Measurements from ENCODE around the gene PSMB5. TPM values are rescaled to one million over a fixed set of nuclear protein-coding genes. Genes with fewer than 3 reads are reported as not detected.

PSMB5 gene
- total and polyA plus RNA-seq, 7 experiments from 2014 or later, result 19.2 to 74.2 (median 37.4) TPM

DNA sequence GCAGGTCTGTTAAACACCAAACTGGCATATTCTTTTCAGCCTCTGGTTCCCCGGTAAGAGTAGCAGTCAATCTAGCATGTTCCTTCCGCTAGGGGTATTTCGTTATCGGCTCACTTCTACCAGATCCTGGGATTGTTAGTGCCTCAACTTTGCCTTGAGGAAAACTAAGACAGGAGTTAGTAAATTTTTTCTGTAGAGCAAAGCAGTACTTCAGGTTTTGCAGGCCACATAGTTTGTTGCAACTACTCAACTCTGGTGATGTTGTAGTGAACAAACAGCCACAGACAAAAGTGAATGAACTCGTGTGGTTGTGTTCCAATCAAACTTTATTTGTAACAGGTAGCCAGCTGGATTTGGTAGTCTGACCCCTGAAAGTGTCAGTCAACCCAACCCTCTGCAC lies 28.9 kb upstream of the PSMB5 start:
- Mint-ChIP-seq H3K27ac (peak overlapping the region in 5 of 9 donors; percentile 16 to 83 (median 28)), H3K27me3 (no peaks in the 10 kb centered on the region)

DNA sequence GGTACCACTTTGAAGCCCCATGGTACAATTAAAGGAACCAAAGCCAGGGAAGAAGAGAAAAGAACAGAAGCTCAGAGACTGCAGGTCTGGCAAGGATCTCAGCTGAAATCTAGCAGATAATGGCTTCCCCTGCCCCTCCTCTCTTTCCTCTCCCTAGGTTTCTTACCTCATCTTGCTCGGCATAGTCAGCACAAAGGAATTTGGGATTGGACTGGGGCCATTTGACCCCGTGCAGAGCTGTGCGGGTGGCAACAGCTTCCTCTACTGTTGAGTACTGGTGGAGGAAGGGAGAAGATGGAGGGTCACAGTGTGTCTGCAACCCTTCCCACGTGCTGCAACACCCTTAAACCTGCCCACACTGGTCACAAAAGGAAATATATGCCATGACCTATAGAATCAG lies 27.3 kb upstream of the PSMB5 start:
- ATAC-seq (no peak), DNase-seq (no peak)
- H3K4me1 Mint-ChIP-seq, result peaks cover 7 to 19% (median 11%) of the 10 kb centered on the region in 7 donors
- peaks cover 0 to 1% (median 0%) of the 10 kb centered on the region in 5 donors for H3K27me3 Mint-ChIP-seq
- H3K4me3 ChIP-seq (ENCODE audit: low read length), result no peak overlapping the region
- no peaks in the 10 kb centered on the region for H3K27me3 ChIP-seq (ENCODE audit: control insufficient read depth in 2 of 2, insufficient read depth in 2 of 2, low read length in 2 of 2)
- peaks cover 0 to under 1% of the 10 kb centered on the region in 2 donors for H3K4me1 ChIP-seq (ENCODE audit: control insufficient read depth in 2 of 2, insufficient read depth in 2 of 2, low read length in 2 of 2)
- peaks cover 0 to 2% (median 0%) of the 10 kb centered on the region in 11 donors for H3K9me3 Mint-ChIP-seq
- H3K27ac ChIP-seq (ENCODE audit: low read depth, low read length), result no peak overlapping the region
- peaks cover 4 to 48% (median 30%) of the 10 kb centered on the region in 5 donors for H3K36me3 Mint-ChIP-seq
- CTCF ChIA-PET, result interaction anchor here (1.1 to 12.2 kb wide), 7 partner anchors 9 to 492 kb away, joined by 3 to 264 read pairs (median 4); partner anchors contain the start of gene AJUBA
- POLR2A ChIA-PET, result interaction anchor here (0.6 to 2.4 kb wide), 8 partner anchors 33 to 492 kb away, joined by 3 to 7 read pairs (median 3); partner anchors contain the start of genes ACIN1 and C14orf119
- no peaks in the 10 kb centered on the region for H3K9me3 ChIP-seq (ENCODE audit: control insufficient read depth in 2 of 3, low read length in 3 of 3)
- no peak overlapping the region for H3K4me3 Mint-ChIP-seq
- H3K27ac Mint-ChIP-seq, result peak overlapping the region in 2 of 9 donors; percentile 51 to 62
- peaks cover 41 to 82% (median 44%) of the 10 kb centered on the region in 3 experiments for H3K36me3 ChIP-seq (ENCODE audit: control insufficient read depth in 2 of 3, insufficient read depth in 3 of 3, low read length in 3 of 3)
- intact Hi-C loops (cut with micrococcal nuclease), result no loop called here

More for the DNA sequence above, 28.9 kb upstream of the PSMB5 start:
- ATAC-seq, result no peak
- peaks cover 51 to 95% (median 51%) of the 10 kb centered on the region in 3 experiments for H3K36me3 ChIP-seq (ENCODE audit: control insufficient read depth in 2 of 3, insufficient read depth in 3 of 3, low read length in 3 of 3)
- POLR2A ChIA-PET, result interaction anchor here (1.5 to 1.9 kb wide), 3 partner anchors 13 to 77 kb away, joined by 3 to 4 read pairs (median 4); no protein-coding TSS in a partner anchor
- H3K4me1 ChIP-seq (ENCODE audit: control insufficient read depth in 2 of 2, insufficient read depth in 2 of 2, low read length in 2 of 2), result peaks cover 0 to 2% of the 10 kb centered on the region in 2 donors
- no peaks in the 10 kb centered on the region for H3K27me3 ChIP-seq (ENCODE audit: control insufficient read depth in 2 of 2, insufficient read depth in 2 of 2, low read length in 2 of 2)
- Mint-ChIP-seq H3K36me3 (peaks cover 4 to 48% (median 26%) of the 10 kb centered on the region in 5 donors), H3K4me3 (no peak overlapping the region), H3K9me3 (peaks cover 0 to 2% (median 0%) of the 10 kb centered on the region in 11 donors), H3K4me1 (peaks cover 4 to 18% (median 9%) of the 10 kb centered on the region in 7 donors)
- DNase-seq, result no peak
- intact Hi-C loops (cut with micrococcal nuclease), result no loop called here
- H3K4me3 ChIP-seq (ENCODE audit: low read length), result no peak overlapping the region
- H3K27ac ChIP-seq (ENCODE audit: low read depth, low read length), result no peak overlapping the region
- H3K9me3 ChIP-seq (ENCODE audit: control insufficient read depth in 2 of 3, low read length in 3 of 3), result no peaks in the 10 kb centered on the region
- CTCF ChIA-PET, result interaction anchor here (0.7 to 12.2 kb wide), 5 partner anchors 41 to 91 kb away, joined by 3 to 264 read pairs (median 21); partner anchors contain the start of gene AJUBA

DNA sequence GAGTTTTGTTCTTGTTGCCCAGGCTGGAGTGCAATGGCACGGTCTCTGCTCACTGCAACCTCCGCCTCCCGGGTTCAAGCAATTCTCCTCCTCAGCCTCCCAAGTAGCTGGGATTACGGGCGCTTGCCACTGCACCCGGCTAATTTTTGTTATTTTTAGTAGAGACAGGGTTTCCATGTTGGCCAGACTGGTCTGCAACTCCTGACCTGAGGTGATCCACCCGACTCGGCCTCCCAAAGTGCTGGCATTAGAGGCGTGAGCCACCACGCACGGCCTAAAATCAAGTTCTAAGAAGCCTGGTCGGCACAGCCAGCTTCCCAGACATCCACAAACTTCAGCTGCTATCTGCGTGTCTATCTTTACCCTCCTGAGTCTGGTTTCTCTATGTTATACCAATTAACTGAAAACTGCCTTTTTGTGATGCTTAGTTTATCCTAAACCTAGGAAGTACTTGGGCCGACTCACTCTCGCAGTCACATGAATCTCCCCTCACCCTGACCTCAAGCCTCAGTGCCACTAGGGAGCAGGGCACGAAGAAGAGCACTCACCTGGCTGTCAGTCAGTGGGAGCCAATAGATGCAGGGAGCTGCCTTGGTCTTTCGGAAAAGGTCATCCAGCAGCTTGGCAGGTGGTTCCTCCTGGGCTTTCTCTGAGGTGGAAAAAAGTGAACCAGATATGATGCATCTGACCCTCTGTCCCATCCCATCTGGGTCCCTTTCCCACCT lies 26.0 kb upstream of the PSMB5 start:
- Histone ChIP-seq H3K36me3 (ENCODE audit: control insufficient read depth in 2 of 3, insufficient read depth in 3 of 3, low read length in 3 of 3) (peaks cover 35 to 69% (median 38%) of the 10 kb centered on the region in 3 experiments), H3K4me1 (ENCODE audit: control insufficient read depth in 2 of 2, insufficient read depth in 2 of 2, low read length in 2 of 2) (peaks cover 7 to 9% of the 10 kb centered on the region in 2 donors), H3K4me3 (ENCODE audit: low read length) (no peak overlapping the region), H3K9me3 (ENCODE audit: control insufficient read depth in 2 of 3, low read length in 3 of 3) (no peaks in the 10 kb centered on the region), H3K27ac (ENCODE audit: low read depth, low read length) (no peak overlapping the region), H3K27me3 (ENCODE audit: control insufficient read depth in 2 of 2, insufficient read depth in 2 of 2, low read length in 2 of 2) (no peaks in the 10 kb centered on the region)
- POLR2A ChIA-PET, result interaction anchor here (0.6 to 6.5 kb wide), 6 partner anchors 8 to 75 kb away, joined by 3 to 76 read pairs (median 4); partner anchors contain the start of genes ACIN1, AJUBA and C14orf119
- DNase-seq, result no peak
- no peak overlapping the region for H3K27ac Mint-ChIP-seq
- peak overlapping the region in 1 of 10 donors; percentile 47 for H3K4me3 Mint-ChIP-seq
- ATAC-seq, result no peak
- peaks cover 0 to 2% (median 0%) of the 10 kb centered on the region in 11 donors for H3K9me3 Mint-ChIP-seq
- CTCF ChIA-PET, result interaction anchor here (0.6 to 12.2 kb wide), 10 partner anchors 8 to 365 kb away, joined by 3 to 264 read pairs (median 4); partner anchors contain the start of gene AJUBA
- H3K36me3 Mint-ChIP-seq, result peaks cover 4 to 38% (median 26%) of the 10 kb centered on the region in 5 donors
- peaks cover 0 to 8% (median 0%) of the 10 kb centered on the region in 5 donors for H3K27me3 Mint-ChIP-seq
- intact Hi-C loops (cut with micrococcal nuclease), result no loop called here
- peaks cover 15 to 20% (median 19%) of the 10 kb centered on the region in 7 donors for H3K4me1 Mint-ChIP-seq

DNA sequence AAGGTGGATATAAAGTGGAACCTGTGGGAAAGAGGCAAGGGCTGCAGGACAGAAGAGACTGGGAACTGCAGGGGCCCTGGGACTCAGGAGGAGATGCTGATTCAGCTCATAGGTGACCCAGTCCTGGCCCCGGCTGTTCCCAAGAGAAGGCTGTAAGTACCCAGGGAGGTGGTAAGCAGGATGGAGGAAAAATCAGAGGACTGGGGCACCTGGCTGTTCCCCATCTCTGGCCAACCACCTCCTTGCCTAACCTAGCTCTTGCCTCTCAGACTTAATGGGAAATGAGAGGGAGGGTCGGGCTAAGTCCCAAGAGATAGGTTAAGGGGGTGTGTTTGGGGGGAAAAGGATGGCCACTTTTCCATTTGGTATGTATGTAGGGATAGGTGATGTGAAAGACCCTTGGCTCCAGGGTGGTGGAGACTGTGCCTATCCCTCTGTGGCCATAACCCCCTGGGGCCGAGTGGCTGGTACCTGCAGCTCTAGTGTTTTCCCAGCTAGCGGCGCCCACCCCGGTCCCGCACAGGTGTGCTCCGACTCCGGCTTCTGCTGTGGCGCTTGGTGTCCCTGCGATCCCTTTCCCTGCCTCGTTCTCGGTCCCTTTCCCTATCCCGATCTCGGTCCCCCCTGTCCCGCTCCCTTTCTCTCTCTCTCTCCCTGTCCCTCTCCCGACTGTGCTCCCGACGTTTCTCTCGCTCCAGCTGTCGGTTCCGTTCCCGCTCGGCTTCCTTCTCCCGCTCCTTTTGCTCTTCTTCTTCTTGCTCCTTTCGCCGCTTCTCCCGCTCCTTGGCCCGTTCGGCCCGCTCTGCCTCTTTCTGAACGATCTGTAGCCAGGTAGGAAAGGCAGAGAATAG lies 24.2 kb upstream of the PSMB5 start:
- CTCF ChIA-PET, result interaction anchor here (0.6 to 12.2 kb wide), 19 partner anchors 10 to 502 kb away, joined by 3 to 264 read pairs (median 4); partner anchors contain the start of genes AJUBA and RBM23
- Mint-ChIP-seq H3K36me3 (peaks cover 4 to 30% (median 23%) of the 10 kb centered on the region in 5 donors), H3K27me3 (peaks cover 0 to 8% (median 0%) of the 10 kb centered on the region in 5 donors), H3K4me3 (peak overlapping the region in 5 of 10 donors; percentile 3 to 56 (median 36)), H3K27ac (peak overlapping the region in 5 of 9 donors; percentile 34 to 72 (median 43)), H3K4me1 (peaks cover 13 to 20% (median 17%) of the 10 kb centered on the region in 7 donors), H3K9me3 (peaks cover 0 to 2% (median 0%) of the 10 kb centered on the region in 11 donors)
- Histone ChIP-seq H3K27ac (ENCODE audit: low read depth, low read length) (no peak overlapping the region), H3K9me3 (ENCODE audit: control insufficient read depth in 2 of 3, low read length in 3 of 3) (no peaks in the 10 kb centered on the region), H3K36me3 (ENCODE audit: control insufficient read depth in 2 of 3, insufficient read depth in 3 of 3, low read length in 3 of 3) (peaks cover 25 to 51% (median 26%) of the 10 kb centered on the region in 3 experiments), H3K27me3 (ENCODE audit: control insufficient read depth in 2 of 2, insufficient read depth in 2 of 2, low read length in 2 of 2) (no peaks in the 10 kb centered on the region), H3K4me1 (ENCODE audit: control insufficient read depth in 2 of 2, insufficient read depth in 2 of 2, low read length in 2 of 2) (peaks cover 7 to 9% of the 10 kb centered on the region in 2 donors), H3K4me3 (ENCODE audit: low read length) (no peak overlapping the region)
- POLR2A ChIA-PET, result interaction anchor here (1.0 to 6.5 kb wide), 7 partner anchors 10 to 103 kb away, joined by 3 to 76 read pairs (median 5); partner anchors contain the start of gene AJUBA
- ATAC-seq, result no peak
- no peak for DNase-seq
- intact Hi-C loops (cut with micrococcal nuclease), result loop anchor here (1.0 to 10.0 kb wide), 10 partner anchors 24 to 502 kb away; partner anchors contain the start of gene MRPL52 (in 1 of the 2)

DNA sequence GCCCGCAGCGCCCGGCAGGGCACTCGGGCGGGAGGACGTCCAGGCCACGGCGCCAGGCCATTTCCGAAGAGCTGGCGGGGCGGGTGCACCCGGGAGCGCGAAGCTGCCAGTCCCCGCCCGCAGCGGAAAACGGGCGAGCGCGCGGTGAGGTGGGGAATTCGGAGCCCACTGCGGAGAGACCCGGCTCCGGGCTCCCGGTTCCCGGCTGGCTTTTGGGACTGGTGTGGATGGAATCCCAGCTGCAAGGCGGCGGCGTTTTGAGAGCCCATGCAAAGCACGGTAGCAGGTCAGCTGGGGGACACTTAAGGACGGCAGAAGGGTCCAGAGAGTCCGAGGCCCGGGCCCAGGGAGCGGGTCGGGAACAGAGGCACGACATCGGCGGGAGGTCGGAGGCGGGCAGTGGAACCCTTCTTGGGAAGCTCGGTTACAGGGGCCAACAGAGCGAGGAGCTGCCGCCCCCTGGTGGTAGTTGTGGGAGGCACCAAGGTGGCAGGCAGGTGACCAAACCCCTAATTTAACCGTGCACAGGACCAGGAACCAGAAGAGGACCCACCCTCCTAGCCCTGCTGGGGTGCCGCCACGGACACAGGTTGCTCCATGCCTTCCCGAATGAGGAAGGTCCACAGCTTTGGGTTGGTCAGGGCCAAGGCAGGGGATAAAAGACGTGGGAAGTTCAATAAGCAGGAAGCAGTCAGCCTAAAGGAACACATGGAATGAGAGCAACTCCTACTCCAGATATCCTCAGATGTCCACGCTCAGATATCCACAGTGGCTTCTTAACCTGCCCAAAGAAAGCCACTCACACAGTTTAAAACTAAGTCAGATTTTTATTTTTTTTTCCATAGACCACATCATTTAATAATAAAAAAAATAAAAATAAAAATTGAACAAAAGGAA lies 23.3 kb upstream of the PSMB5 start:
- intact Hi-C loops (cut with micrococcal nuclease), result loop anchor here (1.0 to 10.0 kb wide), 11 partner anchors 23 to 501 kb away; partner anchors contain the start of genes MRPL52 (in 1 of the 2) and PRMT5 (in 1 of the 2)
- Histone ChIP-seq H3K36me3 (ENCODE audit: control insufficient read depth in 2 of 3, insufficient read depth in 3 of 3, low read length in 3 of 3) (peaks cover 17 to 42% (median 17%) of the 10 kb centered on the region in 3 experiments), H3K4me3 (ENCODE audit: low read length) (peak overlapping the region; percentile 67), H3K27me3 (ENCODE audit: control insufficient read depth in 2 of 2, insufficient read depth in 2 of 2, low read length in 2 of 2) (no peaks in the 10 kb centered on the region), H3K4me1 (ENCODE audit: control insufficient read depth in 2 of 2, insufficient read depth in 2 of 2, low read length in 2 of 2) (peaks cover 7 to 9% of the 10 kb centered on the region in 2 donors), H3K9me3 (ENCODE audit: control insufficient read depth in 2 of 3, low read length in 3 of 3) (no peaks in the 10 kb centered on the region), H3K27ac (ENCODE audit: low read depth, low read length) (peak overlapping the region; percentile 49)
- Mint-ChIP-seq H3K4me1 (peaks cover 13 to 20% (median 17%) of the 10 kb centered on the region in 7 donors), H3K4me3 (peak overlapping the region; percentile 78 to 91 (median 87)), H3K27ac (peak overlapping the region in 7 of 9 donors; percentile 23 to 85 (median 58)), H3K36me3 (peaks cover 0 to 21% (median 16%) of the 10 kb centered on the region in 5 donors), H3K9me3 (peaks cover 0 to 2% (median 0%) of the 10 kb centered on the region in 11 donors), H3K27me3 (peaks cover 0 to 8% (median 0%) of the 10 kb centered on the region in 5 donors)
- peak; percentile 71 to 89 (median 83) for DNase-seq
- ATAC-seq, result peak; percentile 81
- ChIA-PET CTCF (interaction anchor here (0.6 to 12.2 kb wide), 27 partner anchors 11 to 1046 kb away, joined by 3 to 264 read pairs (median 3); partner anchors contain the start of genes AJUBA and PRMT5), POLR2A (interaction anchor here (0.8 to 6.5 kb wide), 10 partner anchors 9 to 103 kb away, joined by 3 to 76 read pairs (median 4); partner anchors contain the start of gene AJUBA)
